Neural cell (in vitro differentiated cells): Measurements from ENCODE around the gene ATXN2. TPM values are rescaled to one million over a fixed set of nuclear protein-coding genes. Genes with fewer than 3 reads are reported as not detected.

Experiments used
- H2AFZ ChIP-seq: fragments of 200-600, 300-800 bp; sonication (generic), shearing (Covaris generic); 2 replicates; pipeline ENCODE4 v1.6.0; 2014; ENCODE audit warnings: low read depth, mild to moderate bottlenecking, antibody characterized with exemption, low read length, moderate library complexity
- H3F3A ChIP-seq: fragments of 200-600 bp; shearing (Covaris generic); 2 replicates; pipeline ENCODE4 v1.6.1; 2016; ENCODE audit warnings: mild to moderate bottlenecking, moderate library complexity, mixed read lengths, antibody characterized with exemption, low read length; ENCODE audit not compliant: insufficient read depth, poor library complexity, severe bottlenecking
- H3K27ac ChIP-seq: fragments of 200-600, 300-800 bp; sonication (generic), shearing (Covaris generic); 2 replicates; pipeline ENCODE4 v1.5.1; 2014; ENCODE audit warnings: mild to moderate bottlenecking, low read length, moderate library complexity
- H3K27me3 ChIP-seq: fragments of 300-800, 200-600 bp; sonication (generic), shearing (Covaris generic); 2 replicates; pipeline ENCODE4 v1.6.0; 2014; ENCODE audit warnings: mild to moderate bottlenecking, low read depth, low read length, moderate library complexity; ENCODE audit not compliant: insufficient read depth
- H3K36me3 ChIP-seq: fragments of 300-800, 200-600 bp; sonication (generic), shearing (Covaris generic); 2 replicates; pipeline ENCODE4 v1.5.1; 2014; ENCODE audit warnings: mild to moderate bottlenecking, antibody characterized with exemption, low read length, moderate library complexity; ENCODE audit not compliant: insufficient read depth
- H3K4me2 ChIP-seq: fragments of 300-800, 200-600 bp; sonication (generic), shearing (Covaris generic); 2 replicates; pipeline ENCODE4 v1.6.0; 2014; ENCODE audit warnings: mild to moderate bottlenecking, low read length
- H3K4me3 ChIP-seq: fragments of 300-800, 200-600 bp; sonication (generic), shearing (Covaris generic); 2 replicates; pipeline ENCODE4 v1.5.1; 2014; ENCODE audit warnings: mild to moderate bottlenecking, low read length, moderate library complexity
- H3K79me2 ChIP-seq: fragments of 200-600 bp; shearing (Covaris generic); replicated peaks from 2 replicates; pipeline ENCODE4 v1.6.0; 2014; ENCODE audit warnings: mild to moderate bottlenecking, low read length, moderate library complexity; ENCODE audit not compliant: insufficient read depth
- H3K9ac ChIP-seq: fragments of 300-800, 200-600 bp; sonication (generic), shearing (Covaris generic); 2 replicates; pipeline ENCODE4 v1.6.1; 2016; ENCODE audit warnings: mild to moderate bottlenecking, low read length, mixed read lengths
- H3K9me2 ChIP-seq: fragments of 200-600 bp; shearing (Covaris generic); 2 replicates; pipeline ENCODE4 v1.6.1; 2016; ENCODE audit warnings: mild to moderate bottlenecking, low read length, mixed read lengths; ENCODE audit not compliant: insufficient read depth
- H3K9me3 ChIP-seq: fragments of 200-600, 300-800 bp; sonication (generic), shearing (Covaris generic); 2 replicates; pipeline ENCODE4 v1.6.1; 2016; ENCODE audit warnings: mild to moderate bottlenecking, mixed run types, low read length, moderate library complexity, mixed read lengths
- H4K20me1 ChIP-seq: fragments of 200-600 bp; shearing (Covaris generic); 2 replicates; pipeline ENCODE4 v1.6.1; 2016; ENCODE audit warnings: mild to moderate bottlenecking, mixed run types; ENCODE audit not compliant: insufficient read depth
- EP300 ChIP-seq: fragments of 450-650 bp; conservative IDR thresholded peaks from 2 replicates; pipeline ENCODE4 v1.6.1; 2014; ENCODE audit warnings: antibody characterized with exemption, mild to moderate bottlenecking, moderate library complexity; ENCODE audit not compliant: poor library complexity, severe bottlenecking
- EZH2 ChIP-seq: fragments of 200-600, 300-800 bp; shearing (Covaris generic), sonication (generic); IDR thresholded peaks from 2 replicates; pipeline ENCODE4 v1.6.1; 2014; ENCODE audit warnings: antibody characterized with exemption, low read length, borderline replicate concordance, mild to moderate bottlenecking; ENCODE audit not compliant: insufficient read depth, poor library complexity, severe bottlenecking
- MXI1 ChIP-seq: fragments of 450-650 bp; conservative IDR thresholded peaks from 2 replicates; pipeline ENCODE4 v1.6.1; 2014; ENCODE audit warnings: antibody characterized with exemption, mild to moderate bottlenecking; ENCODE audit not compliant: poor library complexity, severe bottlenecking
- POLR2AphosphoS5 ChIP-seq: IDR thresholded peaks from 2 replicates; pipeline ENCODE4 v1.6.1; 2012
- RAD21 ChIP-seq: fragments of 450-650 bp; conservative IDR thresholded peaks from 2 replicates; pipeline ENCODE4 v1.6.1; 2014; ENCODE audit warnings: antibody characterized with exemption, mild to moderate bottlenecking, moderate library complexity
- REST ChIP-seq: IDR thresholded peaks from 2 replicates; pipeline ENCODE4 v1.6.1; 2012; ENCODE audit warnings: borderline replicate concordance
- SMC3 ChIP-seq: fragments of 450-650 bp; conservative IDR thresholded peaks from 2 replicates; pipeline ENCODE4 v1.6.1; 2014; ENCODE audit warnings: antibody characterized with exemption, mild to moderate bottlenecking, moderate library complexity; ENCODE audit not compliant: poor library complexity
- TAF1 ChIP-seq: IDR thresholded peaks from 2 replicates; pipeline ENCODE4 v1.6.1; 2012; ENCODE audit warnings: low read depth
- polyA plus RNA-seq: library from polyadenylated mRNA; depleted of rRNA; stranded (reverse); fragments of >200 nt; gene quantifications from 2 replicates; pipeline ENCODE4 v1.2.3, GENCODE V29; 2014
- TF ChIP-seq, protein P1 (sequence below): fragments of 450-650 bp; IDR thresholded peaks from 2 replicates; pipeline ENCODE4 v1.5.1; 2014; ENCODE audit warnings: antibody characterized with exemption, mild to moderate bottlenecking, moderate library complexity; ENCODE audit not compliant: poor library complexity, severe bottlenecking

Gene ATXN2
- polyA plus RNA-seq, 1 donor from 2014 or later = 12.6 TPM

GRCh38 chr12:111642681-111643426 is 43.7 kb upstream of the ATXN2 start:
- Histone ChIP-seq H3K4me2 (no peak overlapping the region), H4K20me1 (no peaks in the 10 kb centered on the region), H3K36me3 (peaks cover 4% of the 10 kb centered on the region), H3F3A (no peaks in the 10 kb centered on the region), H3K9me3 (no peaks in the 10 kb centered on the region), H3K79me2 (no peaks in the 10 kb centered on the region), H3K9ac (no peak overlapping the region), H3K27ac (no peak overlapping the region), H3K4me3 (no peak overlapping the region), H3K27me3 (no peaks in the 10 kb centered on the region), H2AFZ (no peak overlapping the region), H3K9me2 (no peaks in the 10 kb centered on the region)
- TF ChIP-seq EP300 = no peak
- no peak for TF ChIP-seq MXI1
- no peak for TF ChIP-seq REST
- no peak for TF ChIP-seq SMC3
- no peak for TF ChIP-seq RAD21
- TF ChIP-seq POLR2AphosphoS5 = no peak
- TF ChIP-seq, protein P1, sequence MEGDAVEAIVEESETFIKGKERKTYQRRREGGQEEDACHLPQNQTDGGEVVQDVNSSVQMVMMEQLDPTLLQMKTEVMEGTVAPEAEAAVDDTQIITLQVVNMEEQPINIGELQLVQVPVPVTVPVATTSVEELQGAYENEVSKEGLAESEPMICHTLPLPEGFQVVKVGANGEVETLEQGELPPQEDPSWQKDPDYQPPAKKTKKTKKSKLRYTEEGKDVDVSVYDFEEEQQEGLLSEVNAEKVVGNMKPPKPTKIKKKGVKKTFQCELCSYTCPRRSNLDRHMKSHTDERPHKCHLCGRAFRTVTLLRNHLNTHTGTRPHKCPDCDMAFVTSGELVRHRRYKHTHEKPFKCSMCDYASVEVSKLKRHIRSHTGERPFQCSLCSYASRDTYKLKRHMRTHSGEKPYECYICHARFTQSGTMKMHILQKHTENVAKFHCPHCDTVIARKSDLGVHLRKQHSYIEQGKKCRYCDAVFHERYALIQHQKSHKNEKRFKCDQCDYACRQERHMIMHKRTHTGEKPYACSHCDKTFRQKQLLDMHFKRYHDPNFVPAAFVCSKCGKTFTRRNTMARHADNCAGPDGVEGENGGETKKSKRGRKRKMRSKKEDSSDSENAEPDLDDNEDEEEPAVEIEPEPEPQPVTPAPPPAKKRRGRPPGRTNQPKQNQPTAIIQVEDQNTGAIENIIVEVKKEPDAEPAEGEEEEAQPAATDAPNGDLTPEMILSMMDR = no peak
- TF ChIP-seq EZH2 = no peak
- no peak for TF ChIP-seq TAF1

GRCh38 chr12:111640506-111640905 is 41.4 kb upstream of the ATXN2 start:
- Histone ChIP-seq H3K79me2 (no peaks in the 10 kb centered on the region), H3K4me2 (no peak overlapping the region), H2AFZ (no peak overlapping the region), H3K4me3 (no peak overlapping the region), H3K27me3 (no peaks in the 10 kb centered on the region), H3F3A (no peaks in the 10 kb centered on the region), H4K20me1 (no peaks in the 10 kb centered on the region), H3K9me3 (no peaks in the 10 kb centered on the region), H3K36me3 (peaks cover 4% of the 10 kb centered on the region), H3K27ac (no peak overlapping the region), H3K9ac (no peak overlapping the region), H3K9me2 (no peaks in the 10 kb centered on the region)
- no peak for TF ChIP-seq SMC3
- TF ChIP-seq, protein P1 = no peak
- no peak for TF ChIP-seq RAD21
- no peak for TF ChIP-seq EZH2
- no peak for TF ChIP-seq EP300
- no peak for TF ChIP-seq REST
- no peak for TF ChIP-seq POLR2AphosphoS5
- TF ChIP-seq MXI1 = no peak
- no peak for TF ChIP-seq TAF1
